Medulla oblongata (tissue), 1 donor: ENCODE data around the gene EFNB2.

Source experiments
- DNase-seq: peaks from one replicate; pipeline ENCODE4 v3.0.0-alpha.2; 2015; ENCODE audit errors: extremely low spot score

Gene EFNB2

DNA sequence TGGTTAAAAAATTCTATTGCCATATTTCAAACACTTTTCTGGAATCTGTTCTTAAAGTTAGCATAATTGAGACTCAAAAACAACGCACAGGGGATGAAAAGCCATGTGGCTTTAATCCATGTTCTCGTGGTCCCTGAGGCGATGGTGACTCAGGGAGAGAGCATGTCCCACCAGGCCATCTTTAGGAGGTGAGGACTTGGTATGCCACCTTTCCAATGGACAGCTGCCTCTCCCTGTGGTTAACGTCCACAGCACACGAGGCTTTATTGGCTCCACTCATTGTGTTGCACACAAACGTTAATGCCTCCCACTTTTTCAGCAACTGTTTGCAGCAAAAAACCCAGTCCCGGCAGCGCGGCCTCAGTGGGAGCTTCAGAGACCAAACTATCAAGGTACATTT is 51.4 kb downstream of the EFNB2 start:
- no peak for DNase-seq

DNA sequence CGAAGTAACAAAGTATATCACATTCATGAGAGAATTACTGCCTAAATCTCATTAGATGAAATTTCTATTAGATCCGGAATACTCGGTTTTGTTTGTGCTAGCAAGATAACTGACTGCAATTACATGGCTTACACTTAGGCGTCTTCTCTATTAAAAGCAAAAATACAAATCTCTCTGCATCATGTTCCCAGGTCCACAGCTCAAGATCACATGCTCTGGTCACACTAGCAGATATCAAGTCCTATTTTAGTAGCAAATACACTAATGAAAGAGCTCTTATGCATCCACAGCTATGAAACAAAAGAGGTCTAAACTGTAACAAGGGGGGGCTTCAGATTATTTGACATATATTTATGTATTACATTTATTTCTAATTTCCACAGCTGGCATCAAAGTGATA is 53.5 kb downstream of the EFNB2 start:
- no peak for DNase-seq

DNA sequence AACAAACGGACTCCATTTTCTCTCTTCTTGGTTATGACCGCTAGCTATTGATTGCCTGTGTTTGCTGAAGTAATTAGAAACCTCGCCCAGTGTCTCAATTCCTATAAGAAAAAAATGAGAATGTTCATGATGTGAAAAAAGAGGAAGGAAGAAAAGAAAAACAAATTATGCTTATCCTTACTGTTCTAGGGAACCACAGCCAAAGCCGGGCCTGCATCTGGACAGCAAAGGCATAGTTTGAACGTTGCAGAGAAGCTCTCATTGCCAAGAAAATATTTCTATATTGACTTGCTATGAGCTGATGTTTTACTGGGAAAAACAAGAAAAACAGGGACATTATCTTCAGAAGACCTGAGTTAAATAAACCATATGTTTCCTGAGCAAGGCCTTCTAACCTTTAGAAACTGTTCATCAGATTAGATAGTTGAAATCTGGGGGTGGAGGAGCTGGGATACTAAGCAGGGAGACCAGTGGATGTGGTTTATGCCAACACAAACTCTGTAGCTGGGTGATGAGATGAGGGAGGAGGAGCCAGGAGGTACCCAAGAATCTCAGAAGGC is 55.0 kb downstream of the EFNB2 start:
- DNase-seq, result no peak

DNA sequence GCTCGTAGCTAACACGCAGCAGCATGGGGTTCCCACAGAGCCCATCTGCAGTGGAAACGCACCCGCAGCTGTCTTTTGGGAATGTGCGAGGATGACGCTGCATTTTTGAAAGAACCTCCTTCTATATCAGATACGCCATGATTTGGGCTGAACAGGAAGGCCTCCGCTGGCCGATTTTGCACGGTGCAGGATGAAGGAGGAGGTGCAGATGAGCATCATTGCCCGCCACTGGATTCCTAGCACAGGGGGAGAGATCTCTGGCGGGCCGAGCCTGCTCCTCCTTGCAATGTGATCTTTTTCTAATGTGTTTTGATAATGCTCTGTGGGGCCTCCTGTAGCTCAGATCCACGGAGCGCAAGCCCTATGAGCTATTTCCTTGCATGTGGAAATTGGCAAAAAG is 55.5 kb downstream of the EFNB2 start:
- no peak for DNase-seq

DNA sequence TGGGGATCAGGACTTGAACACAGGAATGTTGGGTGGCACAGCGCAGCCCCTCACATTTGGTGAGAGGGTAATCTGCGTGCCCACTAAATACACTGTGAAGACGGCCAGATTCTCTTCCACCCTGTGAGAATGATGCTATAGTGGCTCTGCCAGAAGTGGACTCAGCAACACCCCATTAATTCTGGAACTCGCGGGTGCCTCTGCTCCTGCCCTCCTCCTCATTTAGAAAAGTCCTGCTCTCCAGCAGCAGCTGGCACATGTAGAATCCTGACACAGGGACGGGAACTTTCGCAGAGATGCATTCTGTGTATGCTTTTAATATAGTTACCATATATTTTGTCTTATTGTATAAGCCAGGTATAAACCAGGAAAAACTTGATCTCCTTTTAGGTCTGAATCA is 57.3 kb downstream of the EFNB2 start:
- DNase-seq, result no peak

DNA sequence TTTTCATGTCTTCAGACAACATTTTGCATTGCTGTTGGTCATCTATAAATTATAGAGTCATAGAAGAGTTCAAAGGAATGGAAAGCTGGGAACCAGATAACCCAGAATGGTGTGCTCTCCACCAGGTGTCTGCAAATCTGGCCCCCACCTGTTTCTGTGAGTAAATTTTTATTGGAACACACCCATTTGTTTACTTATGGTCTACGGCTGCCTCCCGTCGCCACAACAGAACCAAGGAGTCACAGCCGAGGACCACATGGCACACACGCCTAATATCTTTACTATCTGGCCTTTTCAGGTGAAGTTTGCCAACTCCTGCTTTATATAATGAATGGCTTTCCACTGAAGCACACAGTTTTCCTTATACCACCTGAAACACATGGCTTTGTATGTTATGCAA is 58.2 kb downstream of the EFNB2 start:
- DNase-seq, result no peak

DNA sequence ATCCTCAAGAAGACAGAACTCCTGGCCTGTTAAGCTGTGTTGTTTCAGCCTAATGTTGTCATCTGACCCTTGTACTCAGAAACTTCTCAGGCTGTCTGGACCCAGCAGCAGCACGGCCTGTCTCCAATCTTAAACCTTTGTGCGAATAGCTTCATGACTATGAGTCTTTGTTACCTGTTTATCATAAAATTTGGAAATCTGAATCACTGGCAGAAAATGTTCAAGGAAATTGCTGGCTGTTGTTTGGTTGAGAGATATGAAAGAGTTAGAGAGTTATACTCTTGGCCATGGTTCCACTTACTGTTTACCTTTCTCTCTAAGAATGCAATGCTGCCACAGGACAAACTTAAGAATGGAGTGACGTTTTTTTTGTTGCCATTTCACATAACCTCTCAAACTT is 59.6 kb downstream of the EFNB2 start:
- DNase-seq, result no peak

DNA sequence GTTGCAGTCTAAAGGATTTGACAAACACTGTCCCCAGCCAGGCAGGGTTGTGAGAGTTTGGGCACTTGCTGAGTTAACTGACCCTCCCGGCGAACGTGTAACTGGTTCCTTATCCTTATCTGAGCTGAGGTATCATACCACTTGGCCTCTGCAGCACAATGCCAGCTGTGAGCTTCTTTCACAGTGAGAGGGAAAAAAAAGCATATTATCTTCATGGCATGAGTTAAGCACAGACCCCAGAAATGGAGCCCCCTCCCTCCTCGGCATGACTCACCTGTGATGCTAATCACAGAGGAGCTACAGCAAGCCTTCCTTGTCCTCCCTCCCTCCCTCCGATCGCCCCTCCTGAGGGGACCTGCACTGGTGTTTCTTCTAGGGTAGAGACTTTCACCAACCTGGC is 60.5 kb downstream of the EFNB2 start:
- no peak for DNase-seq

DNA sequence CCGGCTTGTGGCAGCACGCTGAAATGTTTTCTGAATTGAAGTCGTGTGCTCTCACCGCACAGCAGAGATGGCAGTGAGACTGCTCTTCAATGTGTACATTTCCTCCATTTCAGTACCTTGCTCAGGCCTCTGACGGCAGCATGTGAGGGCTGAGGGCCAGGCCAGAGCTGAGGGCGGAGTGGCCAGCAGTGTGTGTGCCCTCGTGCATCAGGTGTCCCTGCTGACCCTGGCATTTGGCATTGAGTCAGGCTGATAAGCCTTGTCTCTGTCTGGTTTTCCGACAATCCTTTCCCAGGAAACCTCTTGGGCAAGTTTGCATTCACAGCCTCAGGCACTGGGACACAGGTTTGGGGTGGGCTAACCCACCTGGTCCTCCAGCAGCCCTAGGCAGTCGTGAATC is 62.3 kb downstream of the EFNB2 start:
- DNase-seq, result no peak

DNA sequence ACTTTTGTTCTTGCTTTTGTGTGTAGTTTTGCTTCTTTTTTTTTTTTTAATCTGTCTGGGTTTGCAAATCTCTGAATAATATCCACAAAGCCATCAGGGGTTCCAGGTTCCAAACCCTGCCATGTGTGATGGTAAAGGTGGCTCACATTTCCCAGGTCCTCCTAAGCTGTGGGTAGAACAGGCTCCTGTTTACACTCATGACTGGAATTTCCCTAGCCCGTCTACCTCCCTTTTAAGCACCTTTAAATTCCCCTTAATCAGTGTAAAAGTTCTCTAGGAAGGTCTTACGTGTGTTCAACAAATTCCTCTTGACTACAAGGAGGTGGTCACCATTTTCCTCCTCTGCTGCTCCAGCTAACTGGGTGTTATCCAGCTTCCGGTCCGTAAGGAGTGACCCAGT is 62.8 kb downstream of the EFNB2 start:
- DNase-seq, result no peak

DNA sequence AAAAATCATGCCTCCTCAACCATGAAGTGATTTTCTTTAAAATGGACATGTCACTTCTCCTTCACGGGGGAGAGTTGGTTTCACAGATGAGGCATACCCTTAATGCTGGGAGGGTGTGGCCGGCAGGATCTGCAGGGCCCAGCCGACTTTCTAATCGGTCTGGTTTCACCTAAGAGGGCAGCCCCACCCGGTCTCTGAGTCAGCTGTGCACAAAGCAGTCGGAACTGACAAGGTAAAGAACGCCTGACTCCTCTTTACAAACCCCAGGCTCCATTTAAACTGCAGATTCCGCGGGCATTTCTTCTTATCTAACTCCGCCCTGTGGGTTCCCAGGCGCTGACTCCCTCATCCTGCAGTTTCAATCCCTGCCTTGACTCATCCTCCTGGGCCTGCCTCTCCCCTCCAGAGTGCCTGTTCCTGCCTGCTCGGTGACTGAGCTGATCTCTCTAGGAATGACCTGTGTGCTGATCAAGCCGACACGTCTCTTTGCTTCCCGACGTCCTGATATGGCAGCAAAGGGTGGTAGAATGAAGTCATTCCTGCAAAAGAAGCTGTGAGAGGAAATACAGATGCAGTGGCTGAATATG is 63.4 kb downstream of the EFNB2 start:
- no peak for DNase-seq

DNA sequence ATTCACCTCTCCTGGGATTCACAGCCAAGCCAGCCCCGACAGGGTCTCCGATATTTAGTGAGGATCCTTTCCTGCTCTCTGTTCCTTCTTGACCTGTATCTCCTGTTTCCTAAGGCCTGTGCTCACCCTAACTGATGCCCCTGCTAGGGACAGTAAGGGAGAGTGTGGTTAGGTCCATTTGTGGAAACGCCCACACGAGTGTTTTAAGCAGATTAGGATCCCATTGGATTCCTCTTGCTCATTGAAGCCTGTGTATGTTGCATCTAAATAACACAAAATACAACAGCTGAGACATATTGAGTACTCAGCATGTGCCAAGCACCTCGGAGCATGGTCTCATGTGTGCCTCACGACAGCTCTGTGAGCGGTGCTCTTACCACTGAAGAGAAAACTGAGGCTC is 64.9 kb downstream of the EFNB2 start:
- no peak for DNase-seq

DNA sequence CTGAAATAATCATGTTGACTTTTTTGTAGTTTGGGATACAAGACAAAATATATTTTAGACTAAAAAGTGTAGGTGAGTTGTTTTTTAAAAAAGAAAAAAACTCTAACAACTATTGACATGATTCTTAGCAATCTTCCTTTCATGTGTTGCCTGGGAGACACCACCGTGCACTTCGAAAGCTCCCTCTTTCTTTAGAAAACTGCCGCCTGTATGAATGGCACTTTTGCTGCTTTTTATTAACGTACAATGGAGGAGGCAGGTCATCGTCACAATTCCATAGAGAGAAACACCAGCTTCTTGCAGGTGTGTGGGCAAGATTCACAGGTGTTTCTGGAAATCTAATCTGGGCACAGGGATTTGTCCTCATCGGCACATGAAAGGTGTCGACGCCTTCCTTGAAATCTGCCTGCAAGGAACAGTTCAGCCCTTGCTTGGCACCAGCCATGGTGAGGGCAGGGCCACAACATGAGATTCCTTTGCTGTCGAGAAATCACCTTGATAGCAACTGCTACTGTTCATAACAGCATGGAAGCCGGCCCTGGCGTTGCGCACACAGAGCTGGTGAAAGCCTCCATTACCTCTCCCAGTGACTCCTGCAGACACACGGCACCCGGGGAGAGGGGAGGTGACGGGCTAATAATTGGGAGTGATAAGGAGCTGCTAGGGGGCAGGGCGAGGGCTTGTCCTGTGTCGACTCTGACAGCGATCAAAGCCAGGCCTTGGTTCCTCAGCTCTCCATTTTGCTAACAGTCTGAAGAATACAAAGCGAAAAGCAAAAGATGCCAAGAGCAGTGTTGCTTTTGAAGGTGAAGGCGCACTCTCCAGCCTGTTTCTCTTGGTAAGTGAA is 66.5 kb downstream of the EFNB2 start:
- DNase-seq, result no peak

DNA sequence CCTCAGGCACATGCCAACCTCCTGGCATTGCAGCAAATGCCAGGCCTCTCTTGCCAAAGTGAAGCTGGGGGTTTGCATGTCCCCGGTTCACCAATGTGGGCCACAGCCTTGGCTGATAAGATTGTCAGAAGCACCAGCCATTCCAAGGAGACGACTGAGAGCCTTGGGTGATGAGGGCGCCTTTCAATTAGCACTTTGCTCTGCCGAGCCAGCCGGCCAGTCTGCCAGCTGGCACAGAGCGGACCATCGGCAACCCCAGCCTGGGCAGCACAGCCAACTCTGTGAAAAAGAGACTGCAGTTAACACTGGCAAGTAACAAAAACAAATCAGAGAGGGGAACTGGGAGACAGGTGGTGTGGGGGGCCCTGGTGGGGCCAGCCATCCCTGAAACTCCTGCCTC is 67.3 kb downstream of the EFNB2 start:
- peak; percentile 58 for DNase-seq

DNA sequence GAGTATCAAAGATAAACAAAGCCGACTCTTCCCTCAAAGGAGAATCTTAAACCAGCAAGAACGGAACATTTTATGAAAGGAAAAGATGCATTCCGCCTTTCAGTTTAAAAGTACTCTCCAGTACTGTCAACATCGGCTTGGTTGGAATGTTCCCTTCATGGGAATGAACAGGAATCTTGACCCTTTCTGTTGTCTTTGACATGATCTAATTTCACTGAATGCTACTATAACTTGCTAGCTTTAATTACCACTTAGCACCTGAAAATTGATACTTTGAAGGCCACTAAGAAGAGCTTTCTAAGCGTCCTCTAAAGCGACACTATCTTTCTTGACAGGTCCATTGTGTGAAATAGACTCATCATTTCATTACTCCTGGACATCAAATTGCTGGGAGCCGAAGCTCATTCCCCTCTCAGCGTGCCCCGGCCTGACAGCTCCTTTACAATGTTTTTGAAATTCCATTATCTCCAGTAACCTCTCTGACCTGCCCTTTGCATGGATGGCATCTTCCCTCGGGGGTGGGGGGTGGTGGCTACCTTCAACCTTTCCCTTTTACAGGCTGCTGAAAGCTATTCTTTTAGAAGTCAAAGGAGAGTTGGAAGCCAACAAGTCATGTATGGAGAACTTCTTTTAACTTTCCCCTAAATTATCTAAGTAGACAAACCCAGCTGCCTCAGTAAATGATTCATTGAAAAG is 67.9 kb downstream of the EFNB2 start:
- no peak for DNase-seq

DNA sequence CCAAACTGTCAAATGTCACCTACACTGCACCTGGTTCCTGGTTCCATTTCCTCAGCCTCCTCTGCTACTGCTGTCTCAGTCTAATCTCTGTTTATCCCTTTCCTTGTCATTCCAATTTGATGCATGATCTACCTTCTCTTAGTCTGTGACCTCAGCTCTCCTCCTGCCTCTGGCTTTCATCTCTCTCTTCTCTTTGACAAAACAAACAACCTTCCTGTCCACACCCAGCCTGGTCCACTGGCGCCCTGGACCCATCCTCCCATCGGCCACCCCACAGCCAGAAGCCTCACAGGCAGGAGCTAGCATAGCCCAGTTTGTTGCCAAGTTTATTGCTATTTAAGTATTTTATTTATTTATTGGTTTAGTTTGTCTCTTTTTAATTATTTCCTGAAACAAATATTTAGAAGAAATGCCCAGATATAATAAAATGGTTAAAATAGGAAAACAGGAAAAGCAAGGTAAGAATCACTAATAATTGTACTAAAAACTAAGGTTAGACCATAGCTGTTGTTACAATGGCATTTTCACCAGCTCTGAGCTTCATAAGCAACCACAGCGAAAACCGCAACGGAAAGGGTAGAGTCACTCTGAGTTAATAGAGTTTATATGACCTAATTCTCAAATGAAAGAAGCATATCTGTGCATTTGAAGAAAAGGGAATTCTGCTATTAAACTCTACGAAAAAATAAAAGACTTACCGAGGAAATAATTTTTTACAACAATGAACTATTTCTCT is 68.6 kb downstream of the EFNB2 start:
- DNase-seq, result no peak

DNA sequence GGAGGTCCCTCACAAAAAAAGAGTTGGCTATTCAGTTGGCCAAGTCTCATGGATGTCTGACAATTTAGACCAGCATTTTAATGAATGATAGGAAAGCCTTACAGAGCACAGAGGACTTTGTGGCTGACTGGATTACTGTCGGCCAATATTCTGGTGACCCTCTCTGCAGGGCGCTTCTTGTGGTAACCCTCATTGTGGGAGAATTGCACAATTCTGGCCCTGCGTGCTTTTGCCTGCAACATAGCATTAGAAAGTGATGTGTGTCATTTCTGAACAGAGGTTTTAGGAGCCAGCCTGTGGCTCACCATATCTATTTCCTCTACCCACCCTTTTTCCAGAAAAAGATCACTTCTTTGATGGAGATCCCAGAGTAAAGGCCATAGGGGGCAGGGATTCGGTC is 71.4 kb downstream of the EFNB2 start:
- DNase-seq, result no peak

DNA sequence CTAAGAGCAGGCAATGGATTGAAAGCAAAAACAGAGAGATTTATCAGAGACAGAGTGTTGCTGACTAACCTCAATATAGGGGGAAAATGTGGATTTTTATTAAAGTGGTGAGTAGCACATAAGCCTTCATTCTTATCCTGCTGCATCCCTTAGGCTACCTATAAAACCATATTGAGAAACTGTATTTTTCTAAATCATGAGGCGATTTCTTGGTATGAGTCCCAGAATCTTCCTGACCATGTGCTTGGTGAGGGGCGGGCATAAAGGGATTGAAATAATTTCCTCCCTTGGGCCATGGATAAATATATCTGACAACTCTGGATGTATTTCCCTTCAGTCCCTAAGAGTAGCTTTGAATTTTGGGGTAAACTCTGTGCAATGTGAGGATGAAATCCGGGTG is 72.8 kb downstream of the EFNB2 start:
- DNase-seq, result no peak

DNA sequence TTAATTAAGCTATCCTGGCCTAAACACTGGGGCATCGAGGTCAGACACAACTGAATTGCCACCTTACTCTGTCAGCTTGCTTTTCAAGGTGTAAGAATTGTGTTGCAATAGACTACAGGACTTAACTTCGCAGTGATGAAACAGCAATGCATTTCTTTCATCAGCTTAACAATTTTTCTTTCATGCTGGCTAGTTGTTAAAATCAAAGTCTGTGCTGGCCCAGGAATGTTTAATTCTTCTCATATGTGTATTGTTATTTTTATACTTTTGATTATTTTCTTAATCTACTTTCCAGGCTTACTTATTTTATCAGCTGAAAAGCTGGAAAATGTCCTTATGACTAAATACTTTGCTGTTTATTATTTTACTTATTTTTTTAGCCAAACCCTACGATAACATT is 79.7 kb downstream of the EFNB2 start:
- DNase-seq, result no peak

DNA sequence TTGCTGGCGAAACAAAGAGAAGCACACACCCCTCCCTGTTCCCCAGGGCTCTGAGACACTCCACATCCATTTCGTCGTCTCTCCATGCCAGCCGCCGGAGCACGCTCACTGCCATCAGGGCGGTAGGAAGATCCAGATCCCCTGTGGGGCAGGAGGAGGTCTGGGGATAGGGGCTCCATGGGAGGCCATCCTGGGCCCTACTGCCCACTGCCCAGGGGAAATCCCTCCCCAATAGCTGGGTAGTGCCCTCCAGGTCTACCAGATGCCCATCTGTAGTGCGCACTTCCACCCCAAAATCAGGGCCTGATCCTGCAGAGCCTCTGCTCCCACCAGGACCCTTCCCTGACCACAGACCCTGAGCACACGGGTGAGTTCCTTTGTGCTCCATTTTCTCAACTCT is 80.3 kb downstream of the EFNB2 start:
- DNase-seq, result no peak

DNA sequence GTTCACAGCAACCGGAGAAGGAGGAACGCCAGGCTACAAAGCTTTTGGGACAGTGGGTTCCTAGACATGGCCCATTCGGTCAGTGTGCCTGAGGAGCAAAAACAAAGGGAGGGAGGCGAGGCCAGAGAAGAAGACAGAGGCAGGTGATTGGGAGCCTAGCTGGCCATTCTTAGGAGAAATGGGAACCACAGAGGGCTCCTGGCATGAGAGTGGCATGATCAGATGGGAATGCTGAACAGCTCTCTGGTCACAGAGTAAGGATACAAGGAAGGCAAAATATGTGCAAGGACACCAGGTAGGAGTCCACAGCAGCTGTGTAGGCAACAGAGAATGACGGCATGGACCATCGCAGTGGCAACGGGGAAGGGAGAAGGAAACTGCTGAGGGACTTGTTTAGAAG is 82.4 kb downstream of the EFNB2 start:
- no peak for DNase-seq

DNA sequence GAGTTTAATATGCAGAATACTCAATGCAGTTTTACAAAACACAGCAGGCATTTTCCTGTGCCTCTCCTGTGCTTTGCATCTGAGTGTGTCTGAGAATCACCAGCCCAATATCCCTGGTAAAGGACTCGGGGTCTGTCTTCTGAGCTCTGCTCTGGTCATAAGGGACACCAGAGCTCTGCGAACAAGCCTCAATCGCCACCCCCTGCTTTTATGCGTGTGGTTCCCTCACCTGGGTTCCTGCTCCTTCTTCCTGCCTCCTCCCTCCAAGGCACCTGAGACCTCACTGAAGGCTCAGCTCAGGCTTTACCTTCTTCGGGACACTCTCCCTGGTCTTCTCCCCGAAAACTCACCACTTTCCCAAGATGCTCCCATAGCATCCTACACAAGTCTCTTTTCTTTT is 84.5 kb downstream of the EFNB2 start:
- no peak for DNase-seq
